Brain microvascular endothelial cell (primary cell): ENCODE measurements around the gene SEPHS2.
A peak's percentile ranks its signal among the peaks of the same experiment; 100 is the strongest.

Source experiments
- DNase-seq: peaks from one replicate; pipeline ENCODE4 v3.0.0-alpha.2; 2020
- H3K27ac ChIP-seq: fragments of 250-450 bp; sonication (Bioruptor Pico); 2 replicates; pipeline ENCODE4 v1.5.1; 2020; ENCODE audit warnings: mild to moderate bottlenecking, moderate library complexity
- H3K27me3 ChIP-seq: fragments of 250-450 bp; sonication (Bioruptor Pico); replicated peaks from 2 replicates; pipeline ENCODE4 v1.5.1; 2020; ENCODE audit warnings: mild to moderate bottlenecking
- H3K36me3 ChIP-seq: fragments of 250-450 bp; sonication (Bioruptor Pico); replicated peaks from 2 replicates; pipeline ENCODE4 v1.5.1; 2020; ENCODE audit warnings: mild to moderate bottlenecking
- H3K4me3 ChIP-seq: 2 replicates; pipeline ENCODE4 v1.5.1; 2011; ENCODE audit warnings: low read depth, mild to moderate bottlenecking, control low read depth, low read length, moderate library complexity
- CTCF ChIP-seq: IDR thresholded peaks from 2 replicates; pipeline ENCODE4 v1.5.1; 2011; ENCODE audit warnings: low read depth, mild to moderate bottlenecking, moderate library complexity, low read length, control low read depth, inconsistent platforms; ENCODE audit errors: missing control alignments
- in situ Hi-C: cut with HindIII; loops from 2 replicates; pipeline ENCODE4 v1.10.0; 2017; ENCODE audit warnings: low sequenced_read_pairs, low pct_ligation_motif_present

SEPHS2 gene

GRCh38 chr16:30418350-30419181 lies 27.1 kb downstream of the SEPHS2 start:
- TF ChIP-seq CTCF = no peak
- H3K4me3 ChIP-seq = peak overlapping the region; percentile 52
- peaks cover 9% of the 10 kb centered on the region for H3K36me3 ChIP-seq
- in situ Hi-C loops = no loop called here
- DNase-seq = no peak
- H3K27me3 ChIP-seq = no peaks in the 10 kb centered on the region
- no peak overlapping the region for H3K27ac ChIP-seq

DNA sequence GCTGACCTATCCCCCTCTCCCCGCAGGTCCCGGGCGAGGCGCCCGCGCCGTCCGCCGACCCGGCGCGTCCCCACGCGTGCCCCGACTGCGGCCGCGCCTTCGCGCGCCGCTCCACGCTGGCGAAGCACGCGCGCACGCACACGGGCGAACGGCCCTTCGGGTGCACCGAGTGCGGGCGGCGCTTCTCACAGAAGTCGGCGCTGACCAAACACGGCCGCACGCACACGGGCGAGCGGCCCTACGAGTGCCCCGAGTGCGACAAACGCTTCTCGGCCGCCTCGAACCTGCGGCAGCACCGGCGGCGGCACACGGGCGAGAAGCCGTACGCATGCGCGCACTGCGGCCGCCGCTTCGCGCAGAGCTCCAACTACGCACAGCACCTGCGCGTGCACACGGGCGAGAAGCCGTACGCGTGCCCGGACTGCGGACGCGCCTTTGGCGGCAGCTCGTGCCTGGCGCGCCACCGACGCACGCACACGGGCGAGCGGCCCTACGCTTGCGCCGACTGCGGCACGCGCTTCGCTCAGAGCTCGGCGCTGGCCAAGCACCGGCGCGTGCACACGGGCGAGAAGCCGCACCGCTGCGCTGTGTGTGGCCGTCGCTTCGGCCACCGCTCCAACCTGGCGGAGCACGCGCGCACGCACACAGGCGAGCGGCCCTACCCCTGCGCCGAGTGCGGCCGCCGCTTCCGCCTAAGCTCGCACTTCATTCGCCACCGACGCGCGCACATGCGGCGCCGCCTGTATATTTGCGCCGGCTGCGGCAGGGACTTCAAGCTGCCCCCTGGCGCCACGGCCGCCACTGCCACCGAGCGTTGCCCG lies 27.9 kb downstream of the SEPHS2 start:
- H3K27ac ChIP-seq = no peak overlapping the region

GRCh38 chr16:30416624-30417528 lies 28.8 kb downstream of the SEPHS2 start:
- in situ Hi-C loops = no loop called here
- TF ChIP-seq CTCF = no peak
- H3K4me3 ChIP-seq = peak overlapping the region; percentile 52
- H3K27me3 ChIP-seq = no peaks in the 10 kb centered on the region
- no peak for DNase-seq
- peaks cover 7% of the 10 kb centered on the region for H3K36me3 ChIP-seq
- no peak overlapping the region for H3K27ac ChIP-seq

More for the DNA sequence above, 27.9 kb downstream of the SEPHS2 start:
- Histone ChIP-seq H3K4me3 (peak overlapping the region; percentile 52), H3K36me3 (peaks cover 10% of the 10 kb centered on the region), H3K27me3 (no peaks in the 10 kb centered on the region)
- DNase-seq = peak; percentile 65
- in situ Hi-C loops = no loop called here
- peak; percentile 22 for TF ChIP-seq CTCF

DNA sequence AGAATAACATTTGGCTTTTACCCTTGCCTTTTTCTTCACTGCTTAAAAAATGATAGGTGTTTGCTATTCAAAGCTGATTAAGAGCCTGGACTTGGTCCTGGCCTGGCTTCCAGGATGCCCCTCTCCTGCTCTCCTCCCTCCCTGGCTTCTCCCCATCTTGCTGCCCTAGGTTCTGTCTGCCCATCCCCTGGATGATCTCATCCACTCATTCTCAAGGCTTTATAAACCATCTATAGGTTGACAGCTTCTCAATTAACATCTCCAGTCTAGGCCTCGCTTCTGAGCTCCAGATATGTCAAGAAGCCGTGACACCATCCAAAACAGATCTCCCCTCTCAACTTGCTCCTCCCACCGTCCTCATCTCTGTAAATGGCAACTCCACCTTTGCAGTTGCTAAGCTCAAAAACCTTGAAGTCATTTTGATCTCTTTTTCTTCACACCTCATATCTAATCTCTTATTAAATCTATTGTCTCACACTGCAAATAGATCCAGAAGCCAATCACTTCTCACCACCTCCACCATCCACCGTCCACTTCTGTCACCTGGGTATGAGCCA lies 29.5 kb downstream of the SEPHS2 start:
- TF ChIP-seq CTCF = no peak
- in situ Hi-C loops = no loop called here
- Histone ChIP-seq H3K27ac (no peak overlapping the region), H3K36me3 (peaks cover 9% of the 10 kb centered on the region), H3K4me3 (no peak overlapping the region), H3K27me3 (no peaks in the 10 kb centered on the region)
- DNase-seq = no peak

- H3K27ac ChIP-seq = no peak overlapping the region
- H3K36me3 ChIP-seq = peaks cover 9% of the 10 kb centered on the region
- TF ChIP-seq CTCF = no peak
- in situ Hi-C loops = no loop called here
- H3K27me3 ChIP-seq = no peaks in the 10 kb centered on the region
- no peak for DNase-seq
- no peak overlapping the region for H3K4me3 ChIP-seq
These were observed 31.5 kb downstream of the SEPHS2 start for GRCh38 chr16:30414159-30414558.
